Progenitor cell of endocrine pancreas (in vitro differentiated cells): ENCODE measurements around the gene TCERG1L. TPM values are rescaled to one million over a fixed set of nuclear protein-coding genes. Genes with fewer than 3 reads are reported as not detected.

Experiments used
- DNase-seq: peaks from one replicate; pipeline ENCODE4 v3.0.0; 2021; ENCODE audit warnings: low spot score; ENCODE audit not compliant: unreplicated experiment
- H3K27ac Mint-ChIP-seq: 2 replicates; pipeline ENCODE4 v1.8.0; 2021; ENCODE audit warnings: mild to moderate bottlenecking, moderate library complexity, mixed read lengths
- H3K27me3 Mint-ChIP-seq: 2 replicates; pipeline ENCODE4 v1.8.0; 2021; ENCODE audit warnings: mixed read lengths
- H3K36me3 Mint-ChIP-seq: 2 replicates; pipeline ENCODE4 v1.8.0; 2022; ENCODE audit warnings: mixed read lengths; ENCODE audit not compliant: insufficient read depth
- H3K4me1 Mint-ChIP-seq: 2 replicates; pipeline ENCODE4 v1.8.0; 2021; ENCODE audit warnings: low read depth, mixed read lengths
- H3K4me3 Mint-ChIP-seq: 2 replicates; pipeline ENCODE4 v1.8.0; 2021; ENCODE audit warnings: low read depth, mild to moderate bottlenecking, moderate library complexity, mixed read lengths
- H3K9me3 Mint-ChIP-seq: 2 replicates; pipeline ENCODE4 v1.8.0; 2021; ENCODE audit warnings: low read depth, mixed read lengths
- total RNA-seq: library from RNA; stranded (reverse); gene quantifications from 2 replicates; pipeline ENCODE4 v1.2.1, GENCODE V29; 2021
- TF ChIP-seq, protein P1 (sequence below): fragments of 200-600 bp; sonication (generic); IDR thresholded peaks from one replicate; pipeline ENCODE4 v1.5.0; 2021; ENCODE audit warnings: antibody characterized with exemption, mild to moderate bottlenecking; ENCODE audit not compliant: unreplicated experiment

The TCERG1L gene
- total RNA-seq, 1 donor from 2014 or later: 0.53 TPM

DNA sequence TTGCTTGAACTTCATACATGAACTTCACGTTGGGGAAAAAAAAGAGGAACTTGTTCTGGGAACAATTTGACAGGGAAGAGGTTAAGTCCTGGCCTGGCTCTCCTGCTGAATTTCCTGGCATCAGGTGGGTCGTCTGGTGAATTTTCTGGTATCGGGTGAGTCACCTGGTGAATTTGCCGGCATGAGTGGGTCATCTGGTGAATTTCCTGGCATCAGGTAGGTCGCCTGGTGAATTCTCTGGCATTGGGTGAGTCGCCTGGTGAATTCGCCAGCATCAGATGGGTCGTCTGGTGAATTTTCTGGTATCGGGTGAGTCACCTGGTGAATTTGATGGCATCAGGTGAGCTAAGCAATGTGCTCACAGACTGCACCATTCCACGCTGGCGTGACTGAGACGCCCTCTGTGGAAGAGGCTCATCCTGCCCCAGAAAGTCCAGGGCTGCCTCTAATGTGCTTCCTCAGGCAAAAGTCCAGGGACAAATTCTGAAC is 255.4 kb downstream of the TCERG1L start:
- Mint-ChIP-seq H3K27me3 (peaks cover 9% of the 10 kb centered on the region), H3K9me3 (peaks cover 3% of the 10 kb centered on the region), H3K27ac (no peak overlapping the region), H3K4me1 (peaks cover 1% of the 10 kb centered on the region), H3K4me3 (no peak overlapping the region), H3K36me3 (no peaks in the 10 kb centered on the region)
- DNase-seq: no peak
- TF ChIP-seq, protein P1, sequence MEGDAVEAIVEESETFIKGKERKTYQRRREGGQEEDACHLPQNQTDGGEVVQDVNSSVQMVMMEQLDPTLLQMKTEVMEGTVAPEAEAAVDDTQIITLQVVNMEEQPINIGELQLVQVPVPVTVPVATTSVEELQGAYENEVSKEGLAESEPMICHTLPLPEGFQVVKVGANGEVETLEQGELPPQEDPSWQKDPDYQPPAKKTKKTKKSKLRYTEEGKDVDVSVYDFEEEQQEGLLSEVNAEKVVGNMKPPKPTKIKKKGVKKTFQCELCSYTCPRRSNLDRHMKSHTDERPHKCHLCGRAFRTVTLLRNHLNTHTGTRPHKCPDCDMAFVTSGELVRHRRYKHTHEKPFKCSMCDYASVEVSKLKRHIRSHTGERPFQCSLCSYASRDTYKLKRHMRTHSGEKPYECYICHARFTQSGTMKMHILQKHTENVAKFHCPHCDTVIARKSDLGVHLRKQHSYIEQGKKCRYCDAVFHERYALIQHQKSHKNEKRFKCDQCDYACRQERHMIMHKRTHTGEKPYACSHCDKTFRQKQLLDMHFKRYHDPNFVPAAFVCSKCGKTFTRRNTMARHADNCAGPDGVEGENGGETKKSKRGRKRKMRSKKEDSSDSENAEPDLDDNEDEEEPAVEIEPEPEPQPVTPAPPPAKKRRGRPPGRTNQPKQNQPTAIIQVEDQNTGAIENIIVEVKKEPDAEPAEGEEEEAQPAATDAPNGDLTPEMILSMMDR: no peak

- H3K4me3 Mint-ChIP-seq: no peak overlapping the region
- TF ChIP-seq, protein P1: no peak
- no peaks in the 10 kb centered on the region for H3K36me3 Mint-ChIP-seq
- no peak for DNase-seq
- H3K4me1 Mint-ChIP-seq: peaks cover 1% of the 10 kb centered on the region
- H3K9me3 Mint-ChIP-seq: peaks cover 3% of the 10 kb centered on the region
- H3K27me3 Mint-ChIP-seq: peaks cover 9% of the 10 kb centered on the region
- no peak overlapping the region for H3K27ac Mint-ChIP-seq
Measured at GRCh38 chr10:131055437-131055836, 256.1 kb downstream of the TCERG1L start.

DNA sequence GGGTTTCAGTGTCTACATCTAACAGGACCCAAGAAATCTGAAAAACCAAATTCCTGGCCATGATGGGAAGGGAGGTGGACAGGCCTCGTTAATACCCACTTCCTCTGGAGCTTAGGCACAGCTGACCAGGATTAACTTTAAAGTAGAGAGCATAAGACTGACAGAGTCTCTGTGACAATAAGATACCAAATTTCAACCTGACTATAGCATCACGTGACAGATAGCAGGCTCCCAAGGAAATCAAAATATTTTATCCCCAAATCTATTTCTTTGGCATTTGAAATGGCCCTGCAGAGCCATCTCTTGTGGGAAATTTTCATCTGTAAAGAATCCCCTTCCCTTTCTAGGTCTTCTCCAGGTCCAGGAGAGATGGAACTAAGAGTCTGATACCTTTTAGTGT is 258.3 kb downstream of the TCERG1L start:
- Mint-ChIP-seq H3K36me3 (no peaks in the 10 kb centered on the region), H3K9me3 (no peaks in the 10 kb centered on the region), H3K27me3 (peaks cover 20% of the 10 kb centered on the region), H3K27ac (no peak overlapping the region), H3K4me1 (peaks cover 1% of the 10 kb centered on the region), H3K4me3 (no peak overlapping the region)
- TF ChIP-seq, protein P1: no peak
- no peak for DNase-seq

DNA sequence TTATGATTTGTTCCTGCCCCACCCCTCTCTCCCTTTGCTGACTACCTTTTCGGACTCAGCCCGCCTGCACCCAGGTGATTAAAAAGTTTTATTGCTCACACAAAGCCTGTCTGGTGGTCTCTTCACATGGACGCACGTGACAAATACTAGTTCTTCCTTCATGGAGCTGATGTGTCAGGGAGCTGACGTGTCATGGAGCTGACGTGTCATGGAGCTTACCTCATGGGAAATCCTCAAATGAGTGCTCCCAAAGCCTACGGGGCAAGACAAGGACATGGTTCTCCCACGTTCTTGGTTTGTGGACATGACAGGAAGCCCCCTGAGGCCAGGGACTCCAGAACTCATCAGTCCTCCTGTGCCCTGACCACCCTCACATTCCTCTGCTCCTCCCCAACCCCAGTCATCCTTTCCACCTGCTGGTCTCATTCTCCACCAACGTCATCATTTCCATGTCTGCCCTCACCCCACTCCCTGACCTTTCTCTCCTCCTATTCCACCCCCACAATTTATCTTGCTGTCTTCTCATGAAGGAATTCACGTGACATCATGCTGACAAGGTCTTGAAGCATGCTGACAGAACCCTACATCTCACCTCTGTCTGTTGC is 261.3 kb downstream of the TCERG1L start:
- H3K9me3 Mint-ChIP-seq: no peaks in the 10 kb centered on the region
- H3K27me3 Mint-ChIP-seq: peaks cover 34% of the 10 kb centered on the region
- no peak overlapping the region for H3K27ac Mint-ChIP-seq
- peaks cover 1% of the 10 kb centered on the region for H3K4me1 Mint-ChIP-seq
- DNase-seq: no peak
- H3K36me3 Mint-ChIP-seq: no peaks in the 10 kb centered on the region
- no peak overlapping the region for H3K4me3 Mint-ChIP-seq
- TF ChIP-seq, protein P1: no peak

- TF ChIP-seq, protein P1: no peak
- H3K4me3 Mint-ChIP-seq: no peak overlapping the region
- DNase-seq: no peak
- H3K36me3 Mint-ChIP-seq: no peaks in the 10 kb centered on the region
- H3K4me1 Mint-ChIP-seq: no peaks in the 10 kb centered on the region
- peaks cover 38% of the 10 kb centered on the region for H3K27me3 Mint-ChIP-seq
- no peak overlapping the region for H3K27ac Mint-ChIP-seq
- no peaks in the 10 kb centered on the region for H3K9me3 Mint-ChIP-seq
Measured at GRCh38 chr10:131049016-131049415, 262.5 kb downstream of the TCERG1L start.
